GM19455 (cell line): ENCODE data around the gene GRM7.

Source experiments
- ATAC-seq: cut with Tn5 transposase; IDR thresholded peaks from one replicate; pipeline ENCODE4 v1.9.1; 2021; ENCODE audit not compliant: unreplicated experiment

Gene GRM7

DNA sequence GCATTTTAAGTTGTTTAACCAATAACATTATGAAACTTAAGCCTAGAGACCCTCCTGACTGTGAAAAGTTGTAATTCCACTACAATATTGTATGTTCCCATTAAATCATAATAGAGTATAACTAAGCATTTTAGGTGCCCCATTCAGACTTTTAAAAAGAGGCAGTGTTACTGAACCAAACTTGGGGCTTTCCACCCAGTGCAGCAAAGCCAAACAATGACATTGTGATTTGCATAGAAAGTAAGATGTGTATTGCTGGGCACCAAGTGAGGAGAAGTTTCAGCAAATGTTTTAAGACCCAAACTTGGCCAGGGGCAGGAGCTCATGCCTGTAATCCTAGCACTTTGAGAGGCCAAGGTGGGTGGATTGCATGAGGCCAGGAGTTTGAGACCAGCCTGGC is 706.2 kb downstream of the GRM7 start:
- no peak for ATAC-seq

GRCh38 chr3:7568526-7569184 is 707.7 kb downstream of the GRM7 start:
- no peak for ATAC-seq

- no peak for ATAC-seq
Measured at GRCh38 chr3:7573330-7573729, 712.4 kb downstream of the GRM7 start.

- ATAC-seq, result no peak
Measured at GRCh38 chr3:7574435-7574834, 713.5 kb downstream of the GRM7 start.

- ATAC-seq, result no peak
Measured at GRCh38 chr3:7576071-7576470, 715.2 kb downstream of the GRM7 start.

GRCh38 chr3:7576506-7576905 is 715.6 kb downstream of the GRM7 start:
- ATAC-seq, result no peak

DNA sequence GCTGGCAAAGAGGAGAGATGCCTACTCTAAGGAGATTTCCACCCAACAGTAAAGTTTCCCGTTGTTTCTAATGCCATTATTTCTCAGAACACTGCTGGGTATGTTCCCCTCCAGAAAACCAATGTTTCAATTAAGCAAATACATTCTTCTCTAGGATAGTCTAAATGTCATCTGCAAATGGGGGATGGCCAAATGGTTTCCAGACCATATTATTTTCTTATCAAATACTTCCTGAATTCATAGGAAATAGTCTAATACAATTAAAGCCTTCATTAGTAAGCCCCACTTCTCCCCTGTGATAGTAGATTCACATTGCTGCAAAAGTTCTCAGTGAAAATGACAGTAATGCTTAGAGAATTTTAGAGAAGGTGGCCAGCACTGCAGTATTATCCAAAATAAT is 716.6 kb downstream of the GRM7 start:
- no peak for ATAC-seq

DNA sequence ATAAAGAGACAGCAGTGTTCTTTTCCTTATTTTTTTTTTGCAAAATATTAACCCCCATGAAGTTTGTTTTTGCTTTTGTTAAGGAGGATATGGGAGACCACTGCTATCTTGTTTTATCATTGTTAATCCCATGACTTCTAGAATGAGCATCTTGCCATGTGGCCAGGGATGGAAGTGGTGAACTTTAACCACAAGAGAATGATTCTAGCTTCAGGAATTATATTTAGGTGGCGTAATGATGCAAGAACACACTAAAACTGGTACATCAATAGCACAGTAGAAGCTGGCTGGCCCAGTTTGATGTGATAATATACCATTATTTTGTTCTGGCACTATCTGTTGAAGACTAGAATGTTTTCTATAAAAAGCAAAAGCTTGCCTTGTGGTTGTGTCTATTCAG is 720.9 kb downstream of the GRM7 start:
- ATAC-seq, result no peak

- ATAC-seq, result no peak
Measured at GRCh38 chr3:7585052-7585451, 724.1 kb downstream of the GRM7 start.

DNA sequence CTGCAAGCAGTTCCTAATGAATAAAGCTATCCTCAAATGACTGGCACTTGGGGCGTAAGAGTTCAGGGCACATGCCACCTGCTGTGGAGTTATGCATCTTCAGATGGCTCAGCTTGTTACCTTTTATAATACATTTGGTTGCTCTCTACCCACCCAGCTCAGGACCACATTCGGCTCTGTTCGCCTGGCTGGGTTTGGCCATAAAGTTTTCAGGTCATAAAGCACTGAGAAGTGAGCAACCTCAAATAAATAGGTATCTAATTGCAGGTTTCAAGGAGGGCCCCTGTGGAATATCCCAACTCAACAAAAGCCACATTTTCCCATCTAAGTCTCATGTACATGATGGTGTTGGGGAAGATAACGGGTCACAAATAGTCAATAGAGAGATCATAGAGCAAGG is 727.3 kb downstream of the GRM7 start:
- no peak for ATAC-seq

- ATAC-seq, result no peak
Measured at GRCh38 chr3:7589526-7589925, 728.6 kb downstream of the GRM7 start.

DNA sequence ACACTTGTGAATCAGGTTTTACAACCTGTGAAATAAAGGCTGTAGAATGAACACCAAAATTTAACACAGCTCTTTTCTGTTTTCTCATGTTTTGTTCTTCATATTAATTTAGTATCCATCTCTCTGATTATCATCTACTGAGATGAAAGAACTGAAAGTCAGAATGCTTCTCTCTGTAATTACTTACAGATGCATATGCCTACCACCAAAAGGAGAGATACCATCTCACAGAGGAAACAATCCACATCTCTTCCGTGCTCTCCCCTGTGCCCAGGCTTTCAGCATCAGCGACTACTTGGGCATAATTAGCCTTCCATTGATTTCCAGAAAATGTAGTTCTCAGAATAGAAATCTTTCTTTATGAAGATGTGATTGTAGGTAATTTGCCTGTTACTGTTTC is 741.4 kb downstream of the GRM7 start:
- no peak for ATAC-seq

GRCh38 chr3:7607083-7607482 is 746.2 kb downstream of the GRM7 start:
- ATAC-seq, result no peak

DNA sequence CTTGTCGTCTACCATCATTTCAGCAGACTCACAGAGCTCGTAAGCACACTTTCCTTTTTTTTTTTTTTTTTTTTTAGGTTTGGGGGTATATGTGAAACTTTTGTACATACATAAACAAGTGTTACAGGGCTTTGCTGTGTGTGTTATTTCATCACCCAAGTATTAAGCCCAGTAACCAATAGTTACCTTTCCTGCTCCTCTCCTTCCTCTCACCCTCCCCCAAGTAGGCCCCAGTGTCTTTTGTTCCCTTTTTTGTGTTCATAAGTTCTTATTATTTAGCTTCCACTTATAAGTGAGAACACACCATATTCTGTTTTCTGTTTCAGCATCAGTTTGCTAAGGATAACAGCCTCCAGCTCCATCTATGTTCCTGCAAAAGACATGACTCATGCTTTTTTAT is 746.8 kb downstream of the GRM7 start:
- ATAC-seq, result no peak

GRCh38 chr3:7610634-7611033 is 749.7 kb downstream of the GRM7 start:
- no peak for ATAC-seq

- no peak for ATAC-seq
Measured at GRCh38 chr3:7615043-7615442, 754.1 kb downstream of the GRM7 start.

- ATAC-seq, result no peak
Measured at GRCh38 chr3:7618606-7619005, 757.7 kb downstream of the GRM7 start.

GRCh38 chr3:7620401-7620800 is 759.5 kb downstream of the GRM7 start:
- ATAC-seq, result no peak

GRCh38 chr3:7621046-7621630 is 760.2 kb downstream of the GRM7 start:
- no peak for ATAC-seq

DNA sequence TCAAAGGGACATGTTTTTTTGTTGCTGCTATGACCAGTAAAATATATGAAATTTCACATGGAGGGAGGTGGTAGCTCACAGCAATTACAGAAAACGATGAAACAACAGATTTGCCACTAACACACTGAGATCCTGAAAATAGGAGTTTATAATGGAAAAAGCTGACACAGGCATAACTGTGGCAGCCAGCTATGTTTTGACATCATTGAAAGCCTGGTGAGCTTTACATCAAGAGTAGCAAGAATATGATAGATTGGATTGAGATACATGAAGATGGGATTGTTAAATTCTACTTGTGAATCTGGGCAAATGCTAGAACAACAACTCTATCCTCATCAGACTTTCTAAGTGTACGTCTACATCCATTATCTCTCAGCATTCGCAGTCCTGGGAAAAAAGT is 760.7 kb downstream of the GRM7 start:
- ATAC-seq, result no peak

DNA sequence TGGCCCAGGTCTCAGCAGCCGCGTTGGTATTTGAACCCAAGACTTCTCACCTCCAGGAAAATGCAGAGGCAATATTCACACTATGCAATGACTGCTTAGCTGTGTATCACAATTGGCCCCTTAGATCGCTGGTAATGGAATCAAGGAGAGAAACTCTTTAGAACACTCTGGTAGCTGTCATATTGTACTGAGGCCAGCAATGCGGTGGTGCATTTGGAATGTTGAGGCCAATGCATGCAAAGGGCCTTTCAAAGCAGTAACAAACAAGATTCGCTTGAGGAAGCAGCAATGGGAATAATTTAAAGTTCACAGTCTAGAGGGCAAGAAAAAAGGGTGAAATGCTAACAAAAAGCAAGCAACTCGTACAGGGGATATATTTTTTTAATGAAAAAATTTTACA is 764.1 kb downstream of the GRM7 start:
- ATAC-seq, result no peak

DNA sequence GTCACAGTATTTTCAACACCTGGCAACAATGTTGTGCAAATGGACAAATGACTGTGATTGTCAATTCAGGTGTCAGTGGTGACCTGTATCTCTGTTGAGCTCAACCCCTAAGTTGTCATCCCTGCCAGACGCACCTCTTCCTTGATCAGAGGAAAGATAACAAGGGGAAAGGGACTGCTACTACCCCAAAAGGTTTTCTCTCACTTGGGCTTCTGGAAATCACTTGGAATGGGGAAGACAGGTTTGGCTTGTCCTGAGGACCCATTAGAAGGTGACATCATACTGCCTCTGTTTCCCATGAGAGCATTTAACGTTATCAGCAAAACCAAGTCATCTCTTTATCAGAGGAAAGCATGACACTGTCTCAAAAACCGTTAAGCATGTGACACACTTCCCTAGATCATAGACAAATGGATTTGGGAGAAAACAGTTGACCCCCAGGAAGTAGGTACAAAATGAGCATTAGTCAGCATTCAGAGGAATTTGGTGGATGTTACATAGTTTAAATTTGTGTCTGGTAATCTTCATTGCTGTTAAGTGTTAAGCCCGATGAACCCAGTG is 769.5 kb downstream of the GRM7 start:
- no peak for ATAC-seq

DNA sequence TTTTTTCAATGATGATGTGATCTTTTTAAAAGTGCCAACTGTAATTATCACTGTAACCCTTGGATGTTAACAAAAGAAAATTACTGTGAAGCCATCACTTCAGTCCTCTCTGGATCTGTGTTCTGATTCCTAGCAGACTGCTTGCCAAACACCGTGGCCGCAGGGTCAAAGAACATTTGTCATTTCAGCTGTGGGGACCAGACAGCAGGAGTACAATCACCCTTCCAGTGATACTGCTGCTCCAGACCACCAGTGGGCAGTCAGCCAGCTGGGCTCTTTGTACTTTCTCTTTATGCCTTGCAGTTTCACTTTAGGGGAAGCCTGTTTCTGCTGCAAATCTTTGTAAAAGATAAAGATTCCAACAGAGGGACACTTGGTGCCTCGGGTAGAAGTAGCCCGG is 770.0 kb downstream of the GRM7 start:
- no peak for ATAC-seq
